CD8-positive, alpha-beta memory T cell (primary cell): ENCODE data around the gene HSPB9. TPM values are rescaled to one million over a fixed set of nuclear protein-coding genes. Genes with fewer than 3 reads are reported as not detected.
"Not testable (repeated sequence)": the region's sequence is repeated elsewhere in the genome, so short reads cannot be mapped to it uniquely, and the experiment has no call there.

Source experiments
- CTCF ChIA-PET: fragments of 350-600 bp; sonication (Branson Sonifier 250); formaldehyde crosslinking; loops from one replicate; lab custom pipeline; 2021; ENCODE audit warnings: antibody characterized with exemption; lab: Charles Lee
- POLR2A ChIA-PET: fragments of 350-600 bp; sonication (Branson Sonifier 250); formaldehyde crosslinking; loops from one replicate; lab custom pipeline; 2021; ENCODE audit warnings: antibody characterized with exemption; lab: Charles Lee
- DNase-seq, 5 donors: peaks; one replicate each; pipeline versions ENCODE4 v3.0.0 to v3.0.0-alpha.2; 2020 to 2022; ENCODE audit warnings: mixed read lengths in 1 of 5
- H3K27ac ChIP-seq: one replicate; pipeline ENCODE4 v1.7.0; 2013; ENCODE audit warnings: low read depth, mild to moderate bottlenecking, low read length, moderate library complexity
- H3K27me3 ChIP-seq: 2 replicates; pipeline ENCODE4 v1.7.0; 2013; ENCODE audit warnings: low read length, mild to moderate bottlenecking; ENCODE audit not compliant: insufficient read depth, poor library complexity, severe bottlenecking
- H3K36me3 ChIP-seq: 2 replicates; pipeline ENCODE4 v1.7.0; 2013; ENCODE audit warnings: mild to moderate bottlenecking, low read length, moderate library complexity; ENCODE audit not compliant: insufficient read depth
- H3K4me1 ChIP-seq: 2 replicates; pipeline ENCODE4 v1.7.0; 2013; ENCODE audit warnings: mild to moderate bottlenecking, low read length, moderate library complexity; ENCODE audit not compliant: insufficient read depth
- H3K4me3 ChIP-seq: 2 replicates; pipeline ENCODE4 v1.7.0; 2013; ENCODE audit warnings: mild to moderate bottlenecking, low read length
- H3K9me3 ChIP-seq: 2 replicates; pipeline ENCODE4 v1.7.0; 2013; ENCODE audit warnings: mild to moderate bottlenecking, low read length
- H3K27ac Mint-ChIP-seq, 8 donors: one replicate each; pipeline ENCODE4 v1.8.0; 2020 to 2021; ENCODE audit warnings: mixed read lengths in 8 of 8, mild to moderate bottlenecking in 6 of 8, inconsistent platforms in 3 of 8, moderate library complexity in 3 of 8
- H3K27me3 Mint-ChIP-seq, 2 donors: one replicate each; pipeline ENCODE4 v1.8.0; 2020 to 2021; ENCODE audit warnings: mixed read lengths in 2 of 2, mild to moderate bottlenecking in 1 of 2, moderate library complexity in 1 of 2
- H3K36me3 Mint-ChIP-seq, 3 donors: one replicate each; pipeline ENCODE4 v1.8.0; 2020 to 2021; ENCODE audit warnings: mixed read lengths in 3 of 3, inconsistent platforms in 1 of 3, mild to moderate bottlenecking in 1 of 3
- H3K4me1 Mint-ChIP-seq, 3 donors: one replicate each; pipeline ENCODE4 v1.8.0; 2020 to 2021; ENCODE audit warnings: mixed read lengths in 3 of 3, inconsistent platforms in 1 of 3, mild to moderate bottlenecking in 1 of 3
- H3K4me3 Mint-ChIP-seq, 7 donors: one replicate each; pipeline ENCODE4 v1.8.0; 2020 to 2021; ENCODE audit warnings: mixed read lengths in 7 of 7, mild to moderate bottlenecking in 6 of 7, moderate library complexity in 4 of 7, inconsistent platforms in 2 of 7
- H3K9me3 Mint-ChIP-seq, 5 donors: one replicate each; pipeline ENCODE4 v1.8.0; 2020 to 2022; ENCODE audit warnings: mixed read lengths in 5 of 5, mild to moderate bottlenecking in 3 of 5, moderate library complexity in 2 of 5, inconsistent platforms in 1 of 5
- polyA plus RNA-seq: library from polyadenylated mRNA; unstranded; fragments of 300-500 nt; fragmentation: Illumina TruSeq; gene quantifications from one replicate; pipeline ENCODE4 v1.2.3, GENCODE V29; 2021
- total RNA-seq, 2 experiments: library from RNA; stranded (reverse); gene quantifications; one replicate each; pipeline ENCODE4 v1.2.3, GENCODE V29; 2021

The HSPB9 gene
- total and polyA plus RNA-seq, 3 experiments from 2014 or later, result 0.11 to 0.15 TPM; not detected in 1

- CTCF ChIA-PET, result no interaction called here
- no peak for DNase-seq
- peaks cover 11% of the 10 kb centered on the region for H3K36me3 ChIP-seq
These were observed 19.8 kb downstream of the HSPB9 start for GRCh38 chr17:42142371-42142896.

GRCh38 chr17:42143138-42143537, 20.5 kb downstream of the HSPB9 start:
- CTCF ChIA-PET, result not testable (repeated sequence)
- H3K36me3 Mint-ChIP-seq, result peaks cover 0 to 67% (median 11%) of the 10 kb centered on the region in 3 donors

More at GRCh38 chr17:42142371-42142896, 19.8 kb downstream of the HSPB9 start:
- Histone ChIP-seq H3K4me1 (peaks cover 5% of the 10 kb centered on the region), H3K27ac (no peak overlapping the region), H3K9me3 (no peaks in the 10 kb centered on the region), H3K27me3 (no peaks in the 10 kb centered on the region), H3K4me3 (no peak overlapping the region)
- Mint-ChIP-seq H3K27ac (peak overlapping the region in 1 of 8 donors; percentile 39), H3K27me3 (no peaks in the 10 kb centered on the region), H3K9me3 (no peaks in the 10 kb centered on the region), H3K36me3 (peaks cover 0 to 67% (median 11%) of the 10 kb centered on the region in 3 donors), H3K4me3 (no peak overlapping the region), H3K4me1 (peaks cover 42 to 72% (median 52%) of the 10 kb centered on the region in 3 donors)
- POLR2A ChIA-PET, result no interaction called here

GRCh38 chr17:42146911-42147607, 24.5 kb downstream of the HSPB9 start:
- Histone ChIP-seq H3K36me3 (no peaks in the 10 kb centered on the region), H3K27ac (no peak overlapping the region), H3K27me3 (no peaks in the 10 kb centered on the region), H3K4me3 (no peak overlapping the region), H3K4me1 (peaks cover 10% of the 10 kb centered on the region), H3K9me3 (no peaks in the 10 kb centered on the region)
- H3K4me1 Mint-ChIP-seq, result peaks cover 32 to 61% (median 53%) of the 10 kb centered on the region in 3 donors
- H3K4me3 Mint-ChIP-seq, result peak overlapping the region in 1 of 7 donors; percentile 81
- no peaks in the 10 kb centered on the region for H3K9me3 Mint-ChIP-seq
- peak overlapping the region in 3 of 8 donors; percentile 8 to 85 (median 27) for H3K27ac Mint-ChIP-seq
- H3K27me3 Mint-ChIP-seq, result no peaks in the 10 kb centered on the region
- ChIA-PET POLR2A (no interaction called here), CTCF (no interaction called here)
- peaks cover 0 to 65% (median 11%) of the 10 kb centered on the region in 3 donors for H3K36me3 Mint-ChIP-seq
- no peak for DNase-seq

More at GRCh38 chr17:42143138-42143537, 20.5 kb downstream of the HSPB9 start:
- H3K4me3 ChIP-seq, H3K9me3 Mint-ChIP-seq, H3K4me3 Mint-ChIP-seq, DNase-seq, H3K9me3 ChIP-seq, H3K27ac ChIP-seq, POLR2A ChIA-PET, H3K27me3 ChIP-seq, H3K27me3 Mint-ChIP-seq, H3K4me1 ChIP-seq: not testable (repeated sequence)
- Mint-ChIP-seq H3K4me1 (peaks cover 41 to 70% (median 49%) of the 10 kb centered on the region in 3 donors), H3K27ac (peak overlapping the region in 1 of 8 donors; percentile 89)
- H3K36me3 ChIP-seq, result peaks cover 11% of the 10 kb centered on the region

GRCh38 chr17:42153919-42154742, 31.5 kb downstream of the HSPB9 start:
- no peaks in the 10 kb centered on the region for H3K27me3 ChIP-seq
- H3K36me3 Mint-ChIP-seq, result peaks cover 0 to 28% (median 2%) of the 10 kb centered on the region in 3 donors
- no peaks in the 10 kb centered on the region for H3K36me3 ChIP-seq
- peak overlapping the region; percentile 82 for H3K4me3 ChIP-seq
- ChIA-PET POLR2A (interaction anchor here (0.8 to 1.0 kb wide), 2 partner anchors 42 to 94 kb away, joined by 3 to 4 read pairs; partner anchors contain the start of gene DHX58), CTCF (interaction anchor here (1.5 kb wide), 1 partner anchor 105 kb away, joined by 3 read pairs; no protein-coding TSS in a partner anchor)
- peak overlapping the region; percentile 81 for H3K27ac ChIP-seq
- no peaks in the 10 kb centered on the region for H3K9me3 Mint-ChIP-seq
- H3K4me3 Mint-ChIP-seq, result peak overlapping the region; percentile 89 to 96 (median 95)
- peak overlapping the region; percentile 73 to 97 (median 95) for H3K27ac Mint-ChIP-seq
- DNase-seq, result no peak
- no peaks in the 10 kb centered on the region for H3K27me3 Mint-ChIP-seq
- H3K4me1 ChIP-seq, result peaks cover 31% of the 10 kb centered on the region
- H3K4me1 Mint-ChIP-seq, result peaks cover 33 to 47% (median 41%) of the 10 kb centered on the region in 3 donors
- H3K9me3 ChIP-seq, result no peaks in the 10 kb centered on the region

GRCh38 chr17:42155614-42156045, 33.0 kb downstream of the HSPB9 start:
- CTCF ChIA-PET, result no interaction called here
- peaks cover 31% of the 10 kb centered on the region for H3K4me1 ChIP-seq
- no peaks in the 10 kb centered on the region for H3K27me3 Mint-ChIP-seq
- peaks cover 0 to 25% (median 2%) of the 10 kb centered on the region in 3 donors for H3K36me3 Mint-ChIP-seq
- H3K4me3 ChIP-seq, result peak overlapping the region; percentile 49
- POLR2A ChIA-PET, result interaction anchor here (0.7 to 1.2 kb wide), 2 partner anchors 35 to 191 kb away, joined by 5 to 10 read pairs; partner anchors contain the start of gene KAT2A
- no peak overlapping the region for H3K27ac ChIP-seq
- DNase-seq, result no peak
- peaks cover 33 to 46% (median 41%) of the 10 kb centered on the region in 3 donors for H3K4me1 Mint-ChIP-seq
- H3K4me3 Mint-ChIP-seq, result peak overlapping the region; percentile 60 to 96 (median 95)
- no peaks in the 10 kb centered on the region for H3K27me3 ChIP-seq
- no peaks in the 10 kb centered on the region for H3K36me3 ChIP-seq
- peak overlapping the region in 4 of 8 donors; percentile 23 to 95 (median 64) for H3K27ac Mint-ChIP-seq
- no peaks in the 10 kb centered on the region for H3K9me3 Mint-ChIP-seq
- no peaks in the 10 kb centered on the region for H3K9me3 ChIP-seq

GRCh38 chr17:42159796-42160530, 37.4 kb downstream of the HSPB9 start:
- Mint-ChIP-seq H3K27me3 (peaks cover 0 to under 1% of the 10 kb centered on the region in 2 donors), H3K27ac (no peak overlapping the region), H3K4me1 (peaks cover 5 to 8% (median 5%) of the 10 kb centered on the region in 3 donors), H3K4me3 (peak overlapping the region in 1 of 7 donors; percentile 18), H3K36me3 (no peaks in the 10 kb centered on the region), H3K9me3 (no peaks in the 10 kb centered on the region)
- ChIA-PET CTCF (interaction anchor here (1.2 kb wide), 1 partner anchor 24 kb away, joined by 3 read pairs; no protein-coding TSS in a partner anchor), POLR2A (no interaction called here)
- Histone ChIP-seq H3K4me1 (peaks cover 5% of the 10 kb centered on the region), H3K4me3 (no peak overlapping the region), H3K27ac (no peak overlapping the region), H3K36me3 (no peaks in the 10 kb centered on the region), H3K9me3 (no peaks in the 10 kb centered on the region), H3K27me3 (no peaks in the 10 kb centered on the region)
- no peak for DNase-seq

- H3K27ac ChIP-seq, result no peak overlapping the region
- H3K27me3 Mint-ChIP-seq, result peaks cover 0 to 2% of the 10 kb centered on the region in 2 donors
- no peaks in the 10 kb centered on the region for H3K9me3 ChIP-seq
- H3K4me1 ChIP-seq, result peaks cover 3% of the 10 kb centered on the region
- DNase-seq, result no peak
- H3K9me3 Mint-ChIP-seq, result no peaks in the 10 kb centered on the region
- no peak overlapping the region for H3K4me3 ChIP-seq
- H3K4me3 Mint-ChIP-seq, result no peak overlapping the region
- H3K27ac Mint-ChIP-seq, result no peak overlapping the region
- no peaks in the 10 kb centered on the region for H3K36me3 ChIP-seq
- H3K27me3 ChIP-seq, result no peaks in the 10 kb centered on the region
- ChIA-PET POLR2A (no interaction called here), CTCF (interaction anchor here (1.2 kb wide), 1 partner anchor 23 kb away, joined by 3 read pairs; no protein-coding TSS in a partner anchor)
- H3K4me1 Mint-ChIP-seq, result peaks cover 3 to 6% (median 4%) of the 10 kb centered on the region in 3 donors
- no peaks in the 10 kb centered on the region for H3K36me3 Mint-ChIP-seq
These were observed 37.9 kb downstream of the HSPB9 start for GRCh38 chr17:42160531-42160910.
